ENCODE results near the gene DPPA4. TPM values are rescaled to one million over a fixed set of nuclear protein-coding genes. Genes with fewer than 3 reads are reported as not detected.
A peak's percentile ranks its signal among the peaks of the same experiment; 100 is the strongest.

Gene DPPA4
- total RNA-seq, 1 experiment from 2014 or later, result 774 TPM

DNA sequence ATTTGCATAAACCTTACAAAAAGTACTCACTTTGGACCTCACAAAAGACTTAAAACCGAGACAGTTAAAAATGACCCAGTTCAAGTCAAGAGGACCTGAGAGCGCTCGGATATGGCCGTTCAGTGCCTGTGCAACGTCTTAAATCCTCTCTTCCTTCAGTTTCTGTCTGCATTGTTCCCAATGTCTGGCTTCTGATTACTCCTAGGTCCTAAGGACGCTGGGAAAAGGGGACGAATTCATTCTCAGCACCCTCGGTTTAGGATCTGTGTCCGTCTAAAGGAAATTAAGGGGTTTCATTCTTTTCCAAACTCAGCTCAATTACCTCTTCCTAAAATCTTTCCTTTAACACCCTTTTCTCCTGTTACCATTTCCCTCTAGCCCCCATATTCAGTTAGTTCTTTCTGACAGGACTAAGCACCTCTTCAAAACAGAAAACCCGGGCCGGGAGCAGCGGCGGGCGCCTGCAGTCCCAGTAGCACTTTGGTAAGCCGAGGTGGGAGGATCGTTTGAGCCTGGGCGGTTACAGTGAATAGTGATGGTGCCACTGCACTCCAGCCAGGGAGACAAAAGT, 970 bp downstream of the DPPA4 start:
- no peaks in the 10 kb centered on the region for H3K9me3 Mint-ChIP-seq
- ChIA-PET CTCF (interaction anchor here (0.9 kb wide), 1 partner anchor 20 kb away, joined by 3 read pairs; no protein-coding TSS in a partner anchor), POLR2A (interaction anchor here (1.0 kb wide), 1 partner anchor 20 kb away, joined by 3 read pairs; the partner anchor contains the start of gene DPPA2)
- H3K4me3 Mint-ChIP-seq, result peak overlapping the region; percentile 89
- DNase-seq (ENCODE audit: low spot score) (no peak), ATAC-seq (no peak)
- H3K27me3 Mint-ChIP-seq (ENCODE audit: low read depth), result peaks cover 3% of the 10 kb centered on the region; the same call in 1 of the 2 replicates
- TF ChIP-seq ELF4 (CRISPR knock-in tag; IDR thresholded peaks at IDR 0.05; ENCODE audit: low read depth), result 0 out of 2 replicates have a peak, but pooled peaks have one; percentile 14
- no peak for TF ChIP-seq MLX (CRISPR knock-in tag; IDR thresholded peaks at IDR 0.05)
- TF ChIP-seq, protein P1, sequence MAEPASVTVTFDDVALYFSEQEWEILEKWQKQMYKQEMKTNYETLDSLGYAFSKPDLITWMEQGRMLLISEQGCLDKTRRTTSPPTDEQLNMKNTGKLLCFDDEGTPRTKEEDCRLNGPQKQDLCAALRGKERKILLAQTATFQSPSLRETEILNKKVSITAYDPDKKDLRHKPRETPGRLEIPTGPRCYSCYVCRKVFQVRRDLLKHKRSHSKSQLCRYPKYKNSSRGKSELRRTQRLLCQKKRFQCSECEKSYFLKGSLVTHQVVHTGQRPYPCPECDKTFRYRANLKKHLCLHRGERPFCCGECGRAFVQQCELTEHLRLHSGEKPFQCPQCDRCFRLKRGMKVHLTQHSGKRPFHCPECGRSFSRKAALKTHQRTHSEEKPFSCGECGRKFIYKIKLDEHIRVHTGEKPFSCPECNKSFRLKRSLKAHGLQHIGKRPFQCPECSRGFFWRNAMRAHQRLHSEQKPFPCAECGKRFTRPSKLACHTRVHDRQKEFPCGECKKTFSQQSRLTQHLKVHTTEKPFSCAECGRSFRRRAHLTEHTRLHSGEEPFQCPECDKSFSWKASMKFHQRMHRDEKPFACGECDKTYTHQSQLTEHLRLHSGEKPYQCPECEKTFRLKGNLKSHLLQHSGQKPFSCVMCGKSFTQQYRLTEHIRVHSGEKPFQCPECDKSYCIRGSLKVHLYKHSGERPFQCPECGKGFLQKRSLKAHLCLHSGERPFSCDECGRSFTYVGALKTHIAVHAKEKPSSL (CRISPR knock-in tag; conservative IDR thresholded peaks at IDR 0.05), result 0 out of 2 replicates have a peak, but pooled peaks have one; percentile 5
- no peak for TF ChIP-seq PRDM15 (CRISPR knock-in tag; IDR thresholded peaks at IDR 0.05)
- TF ChIP-seq SMAD3 (CRISPR knock-in tag; IDR thresholded peaks at IDR 0.05; ENCODE audit: borderline replicate concordance), result no peak
- TF ChIP-seq NR1H2 (CRISPR knock-in tag; IDR thresholded peaks at IDR 0.05), result no peak
- TF ChIP-seq, protein P2, sequence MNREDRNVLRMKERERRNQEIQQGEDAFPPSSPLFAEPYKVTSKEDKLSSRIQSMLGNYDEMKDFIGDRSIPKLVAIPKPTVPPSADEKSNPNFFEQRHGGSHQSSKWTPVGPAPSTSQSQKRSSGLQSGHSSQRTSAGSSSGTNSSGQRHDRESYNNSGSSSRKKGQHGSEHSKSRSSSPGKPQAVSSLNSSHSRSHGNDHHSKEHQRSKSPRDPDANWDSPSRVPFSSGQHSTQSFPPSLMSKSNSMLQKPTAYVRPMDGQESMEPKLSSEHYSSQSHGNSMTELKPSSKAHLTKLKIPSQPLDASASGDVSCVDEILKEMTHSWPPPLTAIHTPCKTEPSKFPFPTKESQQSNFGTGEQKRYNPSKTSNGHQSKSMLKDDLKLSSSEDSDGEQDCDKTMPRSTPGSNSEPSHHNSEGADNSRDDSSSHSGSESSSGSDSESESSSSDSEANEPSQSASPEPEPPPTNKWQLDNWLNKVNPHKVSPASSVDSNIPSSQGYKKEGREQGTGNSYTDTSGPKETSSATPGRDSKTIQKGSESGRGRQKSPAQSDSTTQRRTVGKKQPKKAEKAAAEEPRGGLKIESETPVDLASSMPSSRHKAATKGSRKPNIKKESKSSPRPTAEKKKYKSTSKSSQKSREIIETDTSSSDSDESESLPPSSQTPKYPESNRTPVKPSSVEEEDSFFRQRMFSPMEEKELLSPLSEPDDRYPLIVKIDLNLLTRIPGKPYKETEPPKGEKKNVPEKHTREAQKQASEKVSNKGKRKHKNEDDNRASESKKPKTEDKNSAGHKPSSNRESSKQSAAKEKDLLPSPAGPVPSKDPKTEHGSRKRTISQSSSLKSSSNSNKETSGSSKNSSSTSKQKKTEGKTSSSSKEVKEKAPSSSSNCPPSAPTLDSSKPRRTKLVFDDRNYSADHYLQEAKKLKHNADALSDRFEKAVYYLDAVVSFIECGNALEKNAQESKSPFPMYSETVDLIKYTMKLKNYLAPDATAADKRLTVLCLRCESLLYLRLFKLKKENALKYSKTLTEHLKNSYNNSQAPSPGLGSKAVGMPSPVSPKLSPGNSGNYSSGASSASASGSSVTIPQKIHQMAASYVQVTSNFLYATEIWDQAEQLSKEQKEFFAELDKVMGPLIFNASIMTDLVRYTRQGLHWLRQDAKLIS (CRISPR knock-in tag; IDR thresholded peaks at IDR 0.05; ENCODE audit: borderline replicate concordance), result peak; percentile 19; the same call in 1 of the 2 replicates
- TF ChIP-seq KAT7 (CRISPR knock-in tag; IDR thresholded peaks at IDR 0.05; ENCODE audit: borderline replicate concordance), result 0 out of 2 replicates have a peak, but pooled peaks have one; percentile 26
- peaks cover 53% of the 10 kb centered on the region for H3K4me1 Mint-ChIP-seq
- H3K36me3 Mint-ChIP-seq, result peaks cover 62% of the 10 kb centered on the region
- H3K27ac Mint-ChIP-seq, result peak overlapping the region; percentile 100

DNA sequence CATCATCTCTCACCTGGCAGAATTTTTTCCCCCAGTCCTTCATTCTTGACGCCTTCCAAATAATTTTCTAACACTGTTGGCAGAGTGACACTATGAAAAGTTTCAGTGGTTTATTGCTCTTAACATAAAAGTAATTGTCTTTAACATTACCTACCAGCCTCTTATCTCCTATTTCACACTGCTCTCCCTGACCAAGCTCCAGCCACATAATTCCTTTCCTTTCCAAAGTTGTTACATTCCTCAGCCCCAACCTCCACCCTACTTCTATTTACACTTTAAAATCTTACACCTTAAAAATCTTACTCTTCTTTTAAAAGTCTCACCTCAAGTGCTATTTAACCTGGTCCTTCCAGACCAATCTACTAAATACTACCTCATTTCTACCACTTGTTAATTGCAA, 2.8 kb downstream of the DPPA4 start:
- CTCF ChIA-PET, result no interaction called here
- no peaks in the 10 kb centered on the region for H3K9me3 Mint-ChIP-seq
- H3K36me3 Mint-ChIP-seq, result peaks cover 79% of the 10 kb centered on the region
- POLR2A ChIA-PET, result interaction anchor here (1.3 kb wide), 1 partner anchor 22 kb away, joined by 5 read pairs; no protein-coding TSS in a partner anchor
- peaks cover 55% of the 10 kb centered on the region for H3K4me1 Mint-ChIP-seq
- H3K27me3 Mint-ChIP-seq (ENCODE audit: low read depth), result peaks cover 3% of the 10 kb centered on the region; the same call in 1 of the 2 replicates
- no peak for TF ChIP-seq ZNF232 (CRISPR knock-in tag; IDR thresholded peaks at IDR 0.05)
- TF ChIP-seq STAT6 (CRISPR knock-in tag; conservative IDR thresholded peaks at IDR 0.05; ENCODE audit: low read depth), result no peak
- TF ChIP-seq CBFB (CRISPR knock-in tag; IDR thresholded peaks at IDR 0.05; ENCODE audit: low read depth), result no peak
- no peak for TF ChIP-seq ZNF121 (CRISPR knock-in tag; IDR thresholded peaks at IDR 0.05)
- no peak for TF ChIP-seq TEAD4 (CRISPR knock-in tag; IDR thresholded peaks at IDR 0.05)
- peak overlapping the region; percentile 89 for H3K4me3 Mint-ChIP-seq
- no peak for ATAC-seq
- H3K27ac Mint-ChIP-seq, result peak overlapping the region; percentile 95
- DNase-seq (ENCODE audit: low spot score), result no peak
